Adipose tissue (tissue), 3 donors: ENCODE data around the gene RALGAPA2. TPM values are rescaled to one million over a fixed set of nuclear protein-coding genes. Genes with fewer than 3 reads are reported as not detected.

Experiments used
- H3K27ac ChIP-seq: one replicate; pipeline ENCODE4 v1.5.1; 2013; ENCODE audit warnings: low read depth, low read length
- WGBS, 3 donors: extraction: QIAGEN DNeasy Blood & Tissue Kit; methylation state at CpG; one replicate each; pipeline ENCODE4 v1.1.7; 2013; 5-methylcytosine and 5-hydroxymethylcytosine counted together
- polyA plus RNA-seq, 3 donors: library from polyadenylated mRNA; stranded (reverse); fragments of 200-250 nt; gene quantifications; one replicate each; pipeline ENCODE4 v1.2.3, GENCODE V29; 2013
- donor health status: healthy with polysubstance abuse.
- donor health status: Bipolar disorder and iron deficiency.
- donor health status: healthy.

Gene RALGAPA2
- polyA plus RNA-seq, 3 donors, result 12.3 to 21.7 (median 12.6) TPM

DNA sequence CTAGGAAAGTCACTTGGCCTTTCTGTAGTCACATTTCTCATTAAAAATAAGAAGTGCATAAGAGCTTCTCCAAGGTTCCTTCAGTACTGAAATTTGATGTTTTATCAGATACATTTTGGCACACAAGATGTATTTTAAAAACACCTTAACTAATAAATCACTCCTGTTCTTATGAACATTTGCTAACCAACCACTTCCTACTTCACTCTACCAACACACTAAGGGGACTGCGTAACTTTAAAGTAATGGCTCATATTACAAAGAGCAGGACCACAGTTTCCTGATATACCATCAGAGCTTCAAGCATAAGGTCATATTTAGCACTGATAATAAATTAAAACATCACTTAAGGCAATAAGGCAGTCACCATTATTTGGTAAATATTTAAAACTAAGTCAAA is 104.4 kb downstream of the RALGAPA2 start:
- 84 to 98% (median 85%) methylated on average over 1 of the region's 1 CpG for WGBS, 3 donors
- no peak overlapping the region for H3K27ac ChIP-seq

DNA sequence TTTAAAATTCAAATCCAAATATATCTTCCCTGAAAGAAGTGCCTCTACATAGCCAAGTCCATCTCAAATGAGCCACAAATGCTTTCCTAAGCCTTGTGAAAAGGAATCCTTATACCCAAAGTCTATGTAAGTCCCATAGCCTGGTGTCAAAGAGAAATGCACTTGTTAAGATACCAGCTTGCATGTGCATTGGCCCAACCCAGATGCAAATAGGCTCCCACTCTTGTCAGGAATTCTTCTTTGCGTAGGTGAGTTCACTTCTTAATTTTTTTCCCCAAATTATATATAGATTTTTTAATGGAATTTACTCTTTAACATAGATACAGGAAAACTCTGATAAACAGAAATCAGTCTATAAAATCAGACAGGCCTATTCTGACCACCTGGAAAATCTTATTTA is 105.6 kb downstream of the RALGAPA2 start:
- H3K27ac ChIP-seq, result no peak overlapping the region
- 93 to 97% (median 97%) methylated on average over 1 of the region's 1 CpG for WGBS, 3 donors

DNA sequence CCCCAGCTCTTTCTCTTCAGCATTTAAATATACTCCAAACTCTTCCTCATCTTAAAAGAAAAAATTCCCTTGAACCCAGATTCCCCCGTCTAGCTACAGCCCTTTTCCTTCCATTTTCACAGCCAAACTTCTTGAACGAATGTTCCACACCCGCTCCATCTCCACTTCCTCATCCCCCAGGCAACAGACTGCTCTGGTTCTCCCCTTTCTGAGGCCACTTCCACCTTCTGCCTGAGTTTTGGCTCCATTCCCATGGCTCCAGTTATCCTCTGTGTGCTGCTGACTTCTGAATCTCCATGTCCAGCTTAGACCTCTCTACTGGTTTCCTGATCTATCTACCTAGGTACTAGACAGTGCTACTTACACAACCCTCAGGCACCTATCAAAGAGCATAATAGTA is 106.4 kb downstream of the RALGAPA2 start:
- no peak overlapping the region for H3K27ac ChIP-seq
- WGBS, 3 donors, result 49 to 83% (median 49%) methylated on average over 3 of the region's 3 CpGs

DNA sequence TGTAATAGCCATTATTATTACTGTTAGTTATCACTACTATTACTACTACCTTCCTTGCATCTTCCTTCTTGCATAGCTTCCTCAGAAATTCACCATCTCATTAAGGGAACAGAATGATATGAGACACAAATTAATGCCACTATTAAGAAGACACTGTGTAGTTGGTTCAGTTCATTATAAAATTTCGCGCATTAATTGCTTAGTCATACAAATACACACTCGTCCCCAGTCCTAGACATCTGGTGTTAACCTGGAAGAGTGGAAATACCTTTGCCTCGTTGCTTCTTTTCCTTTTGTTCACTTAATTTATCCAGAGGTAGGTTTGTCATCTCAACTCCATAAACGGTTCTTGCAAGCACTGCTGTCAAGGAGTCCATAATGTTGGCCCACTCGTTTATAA is 107.5 kb downstream of the RALGAPA2 start:
- 93 to 96% (median 93%) methylated on average over 6 of the region's 6 CpGs for WGBS, 3 donors
- H3K27ac ChIP-seq, result no peak overlapping the region

DNA sequence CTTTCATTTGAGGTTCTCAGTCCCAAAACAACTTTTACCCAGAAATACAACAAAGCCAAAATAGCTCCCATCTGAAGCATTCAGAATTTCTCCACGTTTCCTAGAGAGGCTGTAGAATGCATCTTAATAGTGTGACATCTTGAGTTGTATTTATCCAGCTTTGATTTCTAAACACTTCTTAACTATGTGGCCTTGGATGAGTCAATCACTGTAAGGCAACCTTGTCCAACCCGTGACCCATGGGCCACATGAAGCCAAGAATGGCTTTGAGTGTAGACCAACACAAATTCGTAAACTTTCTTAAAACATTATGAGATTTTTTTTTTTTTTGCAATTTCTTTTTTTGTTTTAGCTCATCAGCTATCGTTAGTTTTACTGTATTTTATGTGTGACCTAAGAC is 108.1 kb downstream of the RALGAPA2 start:
- H3K27ac ChIP-seq, result no peak overlapping the region
- 78 to 96% (median 95%) methylated on average over 4 of the region's 4 CpGs for WGBS, 3 donors

DNA sequence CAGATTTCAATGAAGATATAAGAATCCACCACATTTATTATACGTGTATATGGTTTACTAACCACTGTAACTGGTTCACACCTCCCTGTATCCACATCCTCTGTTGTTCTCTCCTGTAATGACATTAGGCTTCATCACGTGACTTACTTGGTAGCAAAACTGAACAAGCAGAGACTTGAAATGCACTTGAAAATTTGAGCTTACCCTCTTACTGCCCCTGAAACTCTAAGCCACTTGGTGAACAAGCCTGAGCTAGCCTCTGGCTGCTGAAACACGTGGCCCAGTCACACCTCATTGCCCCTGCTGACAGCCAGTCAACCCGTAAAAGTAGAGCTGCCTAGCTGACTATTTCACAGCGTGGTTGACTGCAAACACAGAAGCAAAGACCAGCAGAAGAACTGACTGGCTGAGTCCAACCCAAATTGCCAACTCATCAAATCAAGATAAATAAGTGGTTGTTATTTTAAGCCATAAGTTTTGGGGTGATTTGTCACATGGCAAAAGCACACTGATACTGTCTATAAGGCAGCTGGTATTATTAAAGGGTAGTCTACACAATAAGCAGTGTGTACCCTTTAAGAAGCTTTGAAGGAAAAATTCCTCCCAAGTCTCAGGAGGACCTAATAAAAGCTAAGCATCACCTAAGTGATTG is 109.0 kb downstream of the RALGAPA2 start:
- 84 to 89% (median 85%) methylated on average over 5 of the region's 5 CpGs for WGBS, 3 donors
- no peak overlapping the region for H3K27ac ChIP-seq

DNA sequence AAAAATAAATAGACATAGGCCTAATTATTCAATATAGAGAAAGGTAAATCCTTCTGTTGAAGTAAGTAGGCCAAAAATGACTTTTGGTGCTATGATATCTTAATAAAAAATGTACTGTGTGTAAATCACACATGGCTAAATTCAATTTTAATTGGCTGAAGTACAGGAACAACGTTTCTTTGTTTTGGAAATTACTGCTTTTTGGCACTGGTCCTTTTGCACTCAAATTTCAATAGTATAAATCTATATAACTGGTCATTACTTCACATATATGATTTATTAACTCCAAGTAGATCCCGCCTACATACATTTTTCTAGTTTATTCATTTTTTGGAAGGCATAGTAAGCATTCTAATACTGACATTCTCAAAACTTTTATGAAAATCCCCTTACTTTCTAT is 114.5 kb downstream of the RALGAPA2 start:
- no peak overlapping the region for H3K27ac ChIP-seq
- 62 to 75% (median 71%) methylated on average over 2 of the region's 2 CpGs for WGBS, 3 donors

DNA sequence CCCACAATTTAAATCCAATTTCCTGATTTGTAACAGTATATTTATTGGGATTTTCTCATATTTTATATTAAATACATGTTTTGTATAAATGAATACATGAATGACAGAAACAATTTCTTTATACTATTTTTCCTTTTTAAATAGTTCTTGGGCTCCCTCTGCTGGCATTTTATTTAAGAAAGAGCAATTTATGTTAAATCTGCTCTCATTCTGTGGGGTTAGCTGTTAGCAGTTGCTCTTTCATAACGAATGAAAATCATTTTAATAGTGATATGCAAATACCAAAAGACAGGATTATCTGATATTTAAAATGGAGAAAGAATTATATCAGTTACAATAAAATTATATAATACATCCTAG is 118.3 kb downstream of the RALGAPA2 start:
- WGBS, 3 donors, result 55 to 68% (median 68%) methylated on average over 1 of the region's 1 CpG
- no peak overlapping the region for H3K27ac ChIP-seq

DNA sequence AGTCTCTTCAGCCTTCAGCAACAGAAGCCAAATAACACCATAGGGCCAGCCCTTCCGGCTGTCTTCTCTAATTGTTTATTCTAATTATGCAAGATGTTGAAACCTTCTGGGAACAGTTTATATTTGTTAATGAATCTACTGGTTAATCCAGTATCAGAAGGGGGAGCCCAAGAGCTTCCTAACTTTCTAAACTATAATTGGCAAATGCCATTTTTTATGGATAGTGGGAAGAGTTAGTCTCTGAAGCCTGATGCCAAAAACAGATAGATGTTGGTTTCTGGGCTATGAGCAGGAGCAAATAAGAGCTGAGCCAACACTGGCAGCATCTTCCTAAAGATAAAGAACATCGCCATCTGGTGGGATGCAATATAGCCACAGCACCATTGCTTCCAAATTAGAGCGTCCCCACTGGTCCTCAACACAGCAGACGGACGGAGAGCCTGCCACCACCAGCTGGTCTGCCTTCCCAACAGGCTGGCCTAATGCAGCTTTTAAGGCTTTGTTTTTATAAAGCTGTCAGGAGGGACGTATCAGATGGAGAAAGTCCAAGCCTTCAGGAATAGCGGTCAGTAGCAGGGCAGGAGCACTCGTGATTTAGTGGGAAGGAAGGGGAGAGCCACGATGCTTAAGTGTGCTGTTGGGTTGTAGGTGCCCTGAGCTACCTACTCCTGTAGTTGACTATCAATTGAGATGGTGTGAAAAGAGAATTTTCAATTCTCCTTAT is 118.8 kb downstream of the RALGAPA2 start:
- WGBS, 3 donors, result 58 to 66% (median 61%) methylated on average over 9 of the region's 9 CpGs
- H3K27ac ChIP-seq, result no peak overlapping the region

DNA sequence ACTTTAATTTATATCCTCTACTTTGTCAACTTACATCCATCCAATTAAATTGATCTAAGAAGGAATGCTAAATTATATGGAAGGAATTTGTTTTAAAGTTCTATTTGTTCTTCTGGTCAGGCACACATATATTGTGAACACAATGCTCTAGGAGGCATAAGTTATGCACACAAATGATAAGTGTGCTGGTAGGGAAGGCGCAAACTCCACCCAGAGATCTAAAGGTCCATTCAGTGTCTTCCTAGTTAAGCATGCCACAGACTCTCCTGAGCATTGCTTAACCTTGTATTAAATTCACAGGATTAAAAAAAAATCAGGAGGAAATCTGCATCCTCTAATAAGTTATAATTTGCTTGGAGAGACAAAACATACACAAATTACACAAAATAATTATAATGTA is 127.3 kb downstream of the RALGAPA2 start:
- WGBS, 3 donors, result 97 to 100% (median 100%) methylated on average over 1 of the region's 1 CpG
- no peak overlapping the region for H3K27ac ChIP-seq

DNA sequence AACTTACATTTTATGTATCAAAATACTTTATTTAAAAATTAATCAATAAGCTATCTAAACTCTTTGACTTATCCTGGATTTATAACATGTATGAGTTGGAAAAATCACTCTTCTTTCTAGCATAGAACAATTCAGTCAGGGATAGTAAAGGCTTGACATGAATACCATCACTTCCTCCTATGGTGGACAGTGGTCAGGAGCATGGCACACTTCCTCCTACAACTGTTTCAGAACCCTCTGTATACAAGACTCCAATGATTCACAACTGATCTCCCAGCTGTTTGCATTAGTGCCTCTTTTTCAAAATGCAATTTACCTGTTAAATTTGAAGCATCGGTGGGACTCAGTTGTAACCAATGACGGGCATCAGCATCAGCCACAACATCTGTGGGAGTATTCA is 129.7 kb downstream of the RALGAPA2 start:
- 92 to 98% (median 96%) methylated on average over 2 of the region's 2 CpGs for WGBS, 3 donors
- H3K27ac ChIP-seq, result no peak overlapping the region

DNA sequence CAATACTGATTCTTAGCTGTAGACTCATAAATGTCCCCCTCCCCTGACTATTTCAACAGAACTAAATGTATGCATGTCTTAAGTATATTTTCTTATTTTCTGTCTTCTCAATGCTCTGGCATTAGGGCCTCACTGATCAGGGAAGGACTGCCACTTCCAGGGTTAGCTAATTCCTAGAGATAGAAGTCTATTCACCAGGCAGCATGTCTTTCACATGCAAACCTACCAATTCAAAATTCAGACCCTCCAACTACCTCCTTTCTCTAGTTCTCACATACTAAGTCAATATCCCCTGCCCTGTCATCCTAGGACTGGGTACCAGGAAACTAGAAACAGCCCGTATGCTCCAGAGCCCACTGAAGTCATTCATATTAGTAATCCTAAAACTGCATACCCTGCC is 132.3 kb downstream of the RALGAPA2 start:
- H3K27ac ChIP-seq, result no peak overlapping the region
- 86 to 96% (median 92%) methylated on average over 1 of the region's 1 CpG for WGBS, 3 donors

DNA sequence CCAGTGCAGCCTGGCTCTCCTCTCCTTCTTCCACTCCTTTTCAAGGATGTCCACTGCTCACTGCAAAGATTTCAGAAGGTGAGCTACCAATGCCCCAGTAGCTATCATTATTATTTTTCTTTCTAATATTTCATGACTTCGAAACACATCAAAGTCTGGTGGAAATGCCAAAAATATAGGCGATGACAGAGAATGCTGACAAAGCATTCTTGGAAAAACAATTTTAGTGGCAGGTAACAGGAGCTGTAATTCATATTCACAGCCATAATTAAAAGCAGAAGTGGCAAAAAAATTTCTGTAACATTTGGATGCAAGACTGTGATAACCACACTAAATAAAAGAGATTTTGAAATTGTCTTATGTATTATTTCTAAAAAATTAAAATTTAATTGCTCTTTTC is 133.6 kb downstream of the RALGAPA2 start:
- WGBS, 3 donors, result 75 to 88% (median 81%) methylated on average over 2 of the region's 2 CpGs
- no peak overlapping the region for H3K27ac ChIP-seq

DNA sequence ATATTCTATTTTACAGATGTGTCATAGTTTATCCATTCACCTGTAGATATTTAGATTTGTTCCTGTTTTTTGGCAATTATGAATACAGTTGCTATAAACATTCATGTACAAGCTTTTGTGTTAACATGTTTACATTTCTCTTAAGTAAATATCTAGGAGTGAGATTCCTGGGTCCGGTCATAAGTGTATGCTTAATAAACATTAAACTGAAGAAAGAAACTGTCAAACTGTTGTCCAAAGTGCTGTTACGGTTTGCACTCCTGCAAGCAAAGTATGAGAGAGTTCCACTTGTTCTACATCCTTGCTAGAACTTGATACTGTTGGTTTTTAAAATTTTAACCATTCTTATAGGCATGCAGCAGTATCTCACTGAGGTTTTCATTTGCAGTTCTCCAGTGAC is 138.6 kb downstream of the RALGAPA2 start:
- no peak overlapping the region for H3K27ac ChIP-seq
- 41 to 93% (median 86%) methylated on average over 2 of the region's 2 CpGs for WGBS, 3 donors

DNA sequence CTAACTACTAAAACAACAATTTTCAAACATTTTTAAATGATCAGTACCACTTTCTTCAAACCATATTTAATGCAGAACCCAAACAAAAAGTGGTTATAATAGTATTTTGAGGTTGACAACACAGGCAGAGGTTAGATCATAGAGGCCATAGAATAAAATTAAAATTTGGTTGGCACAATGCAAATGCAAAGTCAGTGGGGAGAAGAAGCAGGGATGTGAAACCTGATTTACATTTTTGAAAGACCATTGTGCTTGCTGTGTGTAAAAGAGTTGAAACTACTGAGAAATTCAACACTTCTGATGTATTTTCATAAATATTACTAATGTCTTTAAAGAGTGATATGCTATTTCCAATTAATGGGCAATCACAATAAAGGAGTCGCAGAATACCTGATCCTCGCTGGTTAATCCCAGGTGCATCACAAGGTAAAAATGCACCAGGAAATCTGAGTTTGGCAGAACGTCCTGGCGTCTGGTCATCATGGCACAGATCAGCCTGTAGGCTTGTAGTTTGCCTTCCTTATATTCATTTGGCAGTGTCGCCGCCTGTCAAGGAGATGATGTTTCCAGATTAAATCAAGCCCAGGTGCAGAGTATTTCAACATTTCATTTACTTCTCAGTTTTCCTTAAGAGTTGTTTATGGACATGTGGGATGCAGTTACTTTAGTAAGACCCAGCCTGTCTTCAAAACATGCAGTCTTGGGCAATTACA is 141.2 kb downstream of the RALGAPA2 start:
- WGBS, 3 donors, result 90 to 95% (median 94%) methylated on average over 6 of the region's 6 CpGs
- H3K27ac ChIP-seq, result no peak overlapping the region

DNA sequence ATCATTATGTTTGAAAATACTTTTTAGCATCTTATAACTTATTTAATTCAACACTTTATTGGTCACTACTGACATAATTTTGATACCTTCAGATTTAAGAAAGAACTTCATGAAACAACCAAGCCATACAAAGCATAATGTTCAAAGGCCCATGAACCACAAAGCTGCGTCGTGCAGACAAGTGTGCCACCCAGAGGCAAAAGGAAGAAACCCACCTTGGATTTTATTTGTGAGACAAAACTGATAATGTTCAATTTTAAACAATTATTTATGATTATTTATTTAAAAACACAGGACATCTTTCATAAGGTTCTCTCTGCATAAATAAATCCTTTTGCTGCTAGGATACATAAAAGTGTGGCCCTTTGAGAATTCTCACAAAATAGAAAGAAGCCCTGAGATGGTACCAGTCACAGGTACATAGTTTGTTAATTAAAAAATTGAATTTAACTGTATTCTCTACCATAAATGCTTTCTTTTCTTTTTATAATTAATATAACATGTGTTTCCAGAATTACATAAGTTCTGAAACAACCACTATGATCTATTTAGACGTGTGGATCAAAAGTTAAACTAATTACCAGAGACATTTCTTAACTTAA is 143.7 kb downstream of the RALGAPA2 start:
- 31 to 34% (median 32%) methylated on average over 3 of the region's 3 CpGs for WGBS, 3 donors
- H3K27ac ChIP-seq, result no peak overlapping the region

DNA sequence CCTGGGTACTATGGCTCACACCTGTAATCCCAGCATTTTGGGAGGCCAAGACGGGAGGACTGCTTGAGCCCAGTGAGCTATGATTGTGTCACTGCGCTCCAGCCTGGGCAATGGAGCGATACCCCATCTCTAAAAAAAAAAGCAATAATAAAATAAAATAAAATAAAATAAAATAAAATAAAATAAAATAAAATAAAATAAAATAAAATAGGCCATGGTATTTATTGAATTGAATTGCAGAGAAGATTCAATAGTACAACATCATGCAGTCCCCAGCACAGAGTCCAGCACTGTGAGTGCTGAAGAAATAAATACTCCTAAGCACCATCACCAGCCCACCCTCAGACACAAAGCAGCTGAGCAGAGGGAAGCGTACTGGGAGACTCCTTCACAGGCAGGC is 144.7 kb downstream of the RALGAPA2 start:
- WGBS, 3 donors, result 98 to 99% (median 99%) methylated on average over 4 of the region's 4 CpGs
- no peak overlapping the region for H3K27ac ChIP-seq

DNA sequence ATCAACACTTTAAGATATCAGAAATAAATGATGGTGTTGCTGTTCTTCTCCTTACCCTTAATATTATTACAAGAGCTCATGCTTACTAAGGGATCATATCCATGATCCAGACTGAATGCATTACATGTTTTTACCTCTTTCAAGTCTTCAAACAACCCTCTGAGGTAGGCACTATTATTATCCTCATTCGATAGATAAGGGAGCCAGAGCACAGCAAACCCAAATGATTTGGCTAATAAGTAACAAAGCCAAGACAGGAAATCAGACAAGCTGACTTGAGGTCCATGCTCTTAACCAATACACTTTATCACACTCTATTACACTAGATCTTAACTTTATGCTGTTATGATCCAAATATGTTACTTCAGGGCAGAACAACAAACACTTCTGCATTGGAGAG is 145.9 kb downstream of the RALGAPA2 start:
- no peak overlapping the region for H3K27ac ChIP-seq
- 36 to 97% (median 92%) methylated on average over 1 of the region's 1 CpG for WGBS, 3 donors

DNA sequence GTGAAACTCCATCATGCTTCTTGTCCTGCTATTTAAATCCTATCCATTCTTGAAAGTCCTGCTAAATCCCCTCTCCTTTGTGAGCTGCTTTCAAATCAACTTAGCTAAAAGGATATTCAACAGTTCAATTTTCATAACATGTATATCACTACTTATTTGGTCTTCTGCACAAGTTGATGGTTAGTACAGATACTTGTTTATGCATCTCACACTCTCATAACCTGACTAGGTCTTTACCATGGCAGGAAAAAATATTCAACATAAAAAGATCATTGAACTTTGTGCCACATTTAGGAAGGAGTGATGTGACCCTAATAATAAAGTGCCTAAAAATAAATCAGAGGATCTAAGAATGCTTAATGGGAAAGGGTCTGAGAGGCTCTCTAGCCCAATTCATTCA is 148.2 kb downstream of the RALGAPA2 start:
- no peak overlapping the region for H3K27ac ChIP-seq
